Astrocyte (in vitro differentiated cells and primary cell): Measurements from ENCODE around the gene SERPINF2. TPM values are rescaled to one million over a fixed set of nuclear protein-coding genes. Genes with fewer than 3 reads are reported as not detected.

ENCODE experiments used
- DNase-seq: peaks from one replicate; pipeline ENCODE4 v3.0.0-alpha.2; 2010; ENCODE audit warnings: low read depth
- FAIRE-seq: peaks from 2 replicates; lab custom pipeline; 2011; peaks lifted over from hg19 to GRCh38; lab: Jason Lieb, UNC
- H2AFZ ChIP-seq: 2 replicates; pipeline ENCODE4 v1.6.0; 2012; ENCODE audit warnings: low read depth, low read length, inconsistent platforms
- H3K27ac ChIP-seq: 2 replicates; pipeline ENCODE4 v1.5.1; 2011; ENCODE audit warnings: low read depth, low read length, inconsistent platforms
- H3K27me3 ChIP-seq: 2 replicates; pipeline ENCODE4 v1.6.0; 2011; ENCODE audit warnings: low read length, inconsistent platforms; ENCODE audit not compliant: insufficient read depth
- H3K36me3 ChIP-seq: 2 replicates; pipeline ENCODE4 v1.5.1; 2011; ENCODE audit warnings: low read length, inconsistent platforms; ENCODE audit not compliant: insufficient read depth
- H3K4me1 ChIP-seq: 2 replicates; pipeline ENCODE4 v1.5.1; 2011; ENCODE audit warnings: low read length, inconsistent platforms; ENCODE audit not compliant: insufficient read depth
- H3K4me2 ChIP-seq: 2 replicates; pipeline ENCODE4 v1.6.0; 2012; ENCODE audit warnings: low read length, inconsistent platforms
- H3K4me3 ChIP-seq: 2 replicates; pipeline ENCODE4 v1.5.1; 2011; ENCODE audit warnings: low read depth, mild to moderate bottlenecking, low read length, inconsistent platforms; ENCODE audit not compliant: insufficient read depth
- H3K79me2 ChIP-seq: 2 replicates; pipeline ENCODE4 v1.6.0; 2012; ENCODE audit warnings: mild to moderate bottlenecking, low read length, inconsistent platforms; ENCODE audit not compliant: insufficient read depth
- H3K9ac ChIP-seq: 2 replicates; pipeline ENCODE4 v1.6.0; 2012; ENCODE audit warnings: mild to moderate bottlenecking, low read length, inconsistent platforms
- H3K9me3 ChIP-seq: 2 replicates; pipeline ENCODE4 v1.5.1; 2012; ENCODE audit warnings: low read depth, mild to moderate bottlenecking, low read length, inconsistent platforms; ENCODE audit not compliant: insufficient read depth
- H4K20me1 ChIP-seq: 2 replicates; pipeline ENCODE4 v1.6.0; 2012; ENCODE audit warnings: low read length, inconsistent platforms; ENCODE audit not compliant: insufficient read depth
- H3K27ac Mint-ChIP-seq: one replicate; pipeline ENCODE4 v1.8.0; 2021; ENCODE audit warnings: mild to moderate bottlenecking, mixed read lengths; ENCODE audit not compliant: unreplicated experiment
- H3K27me3 Mint-ChIP-seq: one replicate; pipeline ENCODE4 v1.8.0; 2021; ENCODE audit warnings: low read depth, mixed read lengths; ENCODE audit not compliant: unreplicated experiment
- H3K36me3 Mint-ChIP-seq: one replicate; pipeline ENCODE4 v1.8.0; 2021; ENCODE audit warnings: low read depth, mixed read lengths; ENCODE audit not compliant: unreplicated experiment
- H3K4me1 Mint-ChIP-seq: one replicate; pipeline ENCODE4 v1.8.0; 2021; ENCODE audit warnings: low read depth, mixed read lengths; ENCODE audit not compliant: unreplicated experiment
- H3K4me3 Mint-ChIP-seq: one replicate; pipeline ENCODE4 v1.8.0; 2021; ENCODE audit warnings: mild to moderate bottlenecking, moderate library complexity, mixed read lengths; ENCODE audit not compliant: unreplicated experiment
- H3K9me3 Mint-ChIP-seq: one replicate; pipeline ENCODE4 v1.8.0; 2021; ENCODE audit warnings: mild to moderate bottlenecking, mixed read lengths; ENCODE audit not compliant: unreplicated experiment
- CTCF ChIP-seq: IDR thresholded peaks from 2 replicates; pipeline ENCODE4 v1.5.1; 2011; ENCODE audit warnings: low read depth, mild to moderate bottlenecking, inconsistent platforms, low read length, moderate library complexity; ENCODE audit not compliant: insufficient read depth
- EZH2 ChIP-seq: IDR thresholded peaks from 2 replicates; pipeline ENCODE4 v1.6.1; 2012; ENCODE audit warnings: mild to moderate bottlenecking, low read length, inconsistent platforms; ENCODE audit not compliant: insufficient read depth
- total RNA-seq: library from RNA; stranded (reverse); gene quantifications from 2 replicates; pipeline ENCODE4 v1.2.1, GENCODE V29; 2021

Gene SERPINF2
- total RNA-seq, 1 donor from 2014 or later, result 0.11 TPM

- TF ChIP-seq EZH2, result no peak
- no peak for TF ChIP-seq CTCF
- no peak overlapping the region for H3K27ac Mint-ChIP-seq
- Histone ChIP-seq H3K36me3 (no peaks in the 10 kb centered on the region), H3K27me3 (no peaks in the 10 kb centered on the region), H3K4me1 (peaks cover 29% of the 10 kb centered on the region), H3K79me2 (no peaks in the 10 kb centered on the region), H3K4me2 (no peak overlapping the region), H3K9me3 (no peaks in the 10 kb centered on the region), H4K20me1 (no peaks in the 10 kb centered on the region), H2AFZ (no peak overlapping the region), H3K9ac (no peak overlapping the region), H3K27ac (no peak overlapping the region), H3K4me3 (no peak overlapping the region)
- peaks cover 12% of the 10 kb centered on the region for H3K4me1 Mint-ChIP-seq
- H3K4me3 Mint-ChIP-seq, result no peak overlapping the region
- H3K9me3 Mint-ChIP-seq, result no peaks in the 10 kb centered on the region
- no peaks in the 10 kb centered on the region for H3K36me3 Mint-ChIP-seq
- no peaks in the 10 kb centered on the region for H3K27me3 Mint-ChIP-seq
- no peak for FAIRE-seq
- no peak for DNase-seq
These were observed 22.9 kb downstream of the SERPINF2 start for GRCh38 chr17:1765576-1765975.

GRCh38 chr17:1766382-1767135 is 23.9 kb downstream of the SERPINF2 start:
- Histone ChIP-seq H3K4me1 (peaks cover 29% of the 10 kb centered on the region), H3K79me2 (no peaks in the 10 kb centered on the region), H3K9me3 (no peaks in the 10 kb centered on the region), H4K20me1 (no peaks in the 10 kb centered on the region), H3K27me3 (no peaks in the 10 kb centered on the region), H3K4me2 (no peak overlapping the region), H2AFZ (no peak overlapping the region), H3K9ac (no peak overlapping the region), H3K27ac (no peak overlapping the region), H3K36me3 (no peaks in the 10 kb centered on the region), H3K4me3 (no peak overlapping the region)
- no peak overlapping the region for H3K27ac Mint-ChIP-seq
- no peaks in the 10 kb centered on the region for H3K27me3 Mint-ChIP-seq
- no peaks in the 10 kb centered on the region for H3K9me3 Mint-ChIP-seq
- H3K4me3 Mint-ChIP-seq, result no peak overlapping the region
- no peak for TF ChIP-seq EZH2
- TF ChIP-seq CTCF, result no peak
- FAIRE-seq, result no peak
- DNase-seq, result no peak
- no peaks in the 10 kb centered on the region for H3K36me3 Mint-ChIP-seq
- H3K4me1 Mint-ChIP-seq, result peaks cover 12% of the 10 kb centered on the region

- FAIRE-seq, result no peak
- no peak overlapping the region for H3K27ac Mint-ChIP-seq
These were observed 24.7 kb downstream of the SERPINF2 start for GRCh38 chr17:1767358-1767757.

More at GRCh38 chr17:1767358-1767757, 24.7 kb downstream of the SERPINF2 start:
- H3K9me3 Mint-ChIP-seq, result no peaks in the 10 kb centered on the region
- DNase-seq, result no peak
- Histone ChIP-seq H3K9me3 (no peaks in the 10 kb centered on the region), H2AFZ (no peak overlapping the region), H3K4me2 (no peak overlapping the region), H3K27me3 (no peaks in the 10 kb centered on the region), H3K9ac (no peak overlapping the region), H3K4me3 (no peak overlapping the region), H3K79me2 (no peaks in the 10 kb centered on the region), H3K36me3 (no peaks in the 10 kb centered on the region), H4K20me1 (no peaks in the 10 kb centered on the region), H3K27ac (no peak overlapping the region), H3K4me1 (peaks cover 21% of the 10 kb centered on the region)
- H3K36me3 Mint-ChIP-seq, result no peaks in the 10 kb centered on the region
- peaks cover 12% of the 10 kb centered on the region for H3K4me1 Mint-ChIP-seq
- H3K27me3 Mint-ChIP-seq, result no peaks in the 10 kb centered on the region
- TF ChIP-seq CTCF, result no peak
- TF ChIP-seq EZH2, result no peak
- no peak overlapping the region for H3K4me3 Mint-ChIP-seq
